ENCODE measurements around the gene SURF2.

DNA sequence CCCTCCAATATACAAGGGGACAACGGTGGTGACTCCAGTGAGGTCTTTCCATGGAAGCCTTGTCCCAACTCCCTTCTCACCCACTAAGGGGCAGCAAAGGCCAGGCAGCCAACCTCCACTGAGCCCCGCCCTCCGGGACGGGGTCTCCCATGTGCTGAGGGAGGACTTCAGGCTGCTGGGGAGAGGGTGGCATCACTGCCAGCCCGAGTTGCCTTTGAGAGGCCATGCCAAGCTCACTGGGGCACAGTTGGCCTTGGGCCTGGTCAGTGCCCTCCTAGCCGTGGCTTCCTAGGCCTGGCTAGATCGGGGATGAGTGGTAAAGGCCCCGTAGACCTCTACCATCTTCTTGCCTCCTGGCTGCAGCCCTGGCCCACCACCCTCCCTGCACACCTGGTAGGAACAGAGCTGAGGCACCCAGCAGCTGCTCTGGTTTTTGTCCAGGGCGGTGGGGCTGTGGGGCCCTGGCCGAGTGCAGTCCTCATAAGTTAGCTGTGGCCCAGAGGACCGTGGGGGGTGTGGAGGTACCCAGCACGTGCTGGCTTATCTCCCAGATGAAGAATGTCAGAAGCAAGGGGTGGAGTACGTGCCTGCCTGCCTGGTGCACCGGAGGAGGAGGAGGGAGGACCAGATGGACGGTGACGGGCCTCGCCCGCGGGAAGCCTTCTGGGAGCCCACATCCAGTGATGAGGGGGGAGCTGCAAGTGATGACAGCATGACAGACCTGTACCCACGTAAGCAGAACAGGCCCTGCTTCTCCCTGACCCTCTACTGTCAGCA, 3.2 kb downstream of the SURF2 start:
- TF ChIP-seq POLR2A (IDR thresholded peaks at IDR 0.05; ENCODE audit: low read length) (no peak), GATA1 (IDR thresholded peaks at IDR 0.05; ENCODE audit: low read depth, low read length) (no peak)
